Osteoblast (primary cell): ENCODE results near the gene PSMC3IP. TPM values are rescaled to one million over a fixed set of nuclear protein-coding genes. Genes with fewer than 3 reads are reported as not detected.
"Not testable (repeated sequence)": the region's sequence is repeated elsewhere in the genome, so short reads cannot be mapped to it uniquely, and the experiment has no call there.

ENCODE experiments used
- DNase-seq: peaks from one replicate; pipeline ENCODE4 v3.0.0; 2011; ENCODE audit warnings: low spot score, mixed read lengths; ENCODE audit not compliant: insufficient read length; ENCODE audit errors: missing footprints
- H2AFZ ChIP-seq: 2 replicates; pipeline ENCODE4 v1.6.0; 2011; ENCODE audit warnings: mild to moderate bottlenecking, low read length
- H3K27ac ChIP-seq: 2 replicates; pipeline ENCODE4 v1.5.1; 2011; ENCODE audit warnings: mild to moderate bottlenecking, low read depth, low read length, moderate library complexity
- H3K27me3 ChIP-seq: 2 replicates; pipeline ENCODE4 v1.6.0; 2012; ENCODE audit warnings: mild to moderate bottlenecking, control low read depth, inconsistent platforms, low read length, moderate library complexity; ENCODE audit not compliant: insufficient read depth
- H3K36me3 ChIP-seq: 2 replicates; pipeline ENCODE4 v1.5.1; 2011; ENCODE audit warnings: mild to moderate bottlenecking, low read length, control low read depth, moderate library complexity; ENCODE audit not compliant: insufficient read depth
- H3K4me1 ChIP-seq: 2 replicates; pipeline ENCODE4 v1.5.1; 2011; ENCODE audit warnings: mild to moderate bottlenecking, low read length, control low read depth, moderate library complexity; ENCODE audit not compliant: insufficient read depth
- H3K4me2 ChIP-seq: 2 replicates; pipeline ENCODE4 v1.6.0; 2011; ENCODE audit warnings: mild to moderate bottlenecking, low read length; ENCODE audit not compliant: insufficient read depth
- H3K4me3 ChIP-seq: fragments of 200-600 bp; sonication (generic); 3 replicates; pipeline ENCODE4 v1.5.1; 2012; ENCODE audit warnings: mild to moderate bottlenecking, low read length, inconsistent platforms; ENCODE audit not compliant: insufficient read depth
- H3K79me2 ChIP-seq: 2 replicates; pipeline ENCODE4 v1.6.0; 2012; ENCODE audit warnings: mild to moderate bottlenecking, low read length, control low read depth, inconsistent platforms; ENCODE audit not compliant: insufficient read depth
- H3K9me3 ChIP-seq: 2 replicates; pipeline ENCODE4 v1.5.1; 2011; ENCODE audit warnings: low read depth, low read length, control low read depth
- H4K20me1 ChIP-seq: 2 replicates; pipeline ENCODE4 v1.6.0; 2012; ENCODE audit warnings: mild to moderate bottlenecking, low read length, control low read depth; ENCODE audit not compliant: insufficient read depth
- total RNA-seq: library from RNA; depleted of rRNA; stranded (reverse); fragments of >200 nt; gene quantifications from 2 replicates; pipeline ENCODE4 v1.2.3, GENCODE V29; 2012
- TF ChIP-seq, protein P1 (sequence below): IDR thresholded peaks from 2 replicates; pipeline ENCODE4 v1.5.1; 2011; ENCODE audit warnings: mild to moderate bottlenecking, low read depth, low read length, moderate library complexity; ENCODE audit errors: extremely low read depth

PSMC3IP gene, protein sequence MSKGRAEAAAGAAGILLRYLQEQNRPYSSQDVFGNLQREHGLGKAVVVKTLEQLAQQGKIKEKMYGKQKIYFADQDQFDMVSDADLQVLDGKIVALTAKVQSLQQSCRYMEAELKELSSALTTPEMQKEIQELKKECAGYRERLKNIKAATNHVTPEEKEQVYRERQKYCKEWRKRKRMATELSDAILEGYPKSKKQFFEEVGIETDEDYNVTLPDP
- total RNA-seq, result 1.8 TPM in 2 replicates

DNA sequence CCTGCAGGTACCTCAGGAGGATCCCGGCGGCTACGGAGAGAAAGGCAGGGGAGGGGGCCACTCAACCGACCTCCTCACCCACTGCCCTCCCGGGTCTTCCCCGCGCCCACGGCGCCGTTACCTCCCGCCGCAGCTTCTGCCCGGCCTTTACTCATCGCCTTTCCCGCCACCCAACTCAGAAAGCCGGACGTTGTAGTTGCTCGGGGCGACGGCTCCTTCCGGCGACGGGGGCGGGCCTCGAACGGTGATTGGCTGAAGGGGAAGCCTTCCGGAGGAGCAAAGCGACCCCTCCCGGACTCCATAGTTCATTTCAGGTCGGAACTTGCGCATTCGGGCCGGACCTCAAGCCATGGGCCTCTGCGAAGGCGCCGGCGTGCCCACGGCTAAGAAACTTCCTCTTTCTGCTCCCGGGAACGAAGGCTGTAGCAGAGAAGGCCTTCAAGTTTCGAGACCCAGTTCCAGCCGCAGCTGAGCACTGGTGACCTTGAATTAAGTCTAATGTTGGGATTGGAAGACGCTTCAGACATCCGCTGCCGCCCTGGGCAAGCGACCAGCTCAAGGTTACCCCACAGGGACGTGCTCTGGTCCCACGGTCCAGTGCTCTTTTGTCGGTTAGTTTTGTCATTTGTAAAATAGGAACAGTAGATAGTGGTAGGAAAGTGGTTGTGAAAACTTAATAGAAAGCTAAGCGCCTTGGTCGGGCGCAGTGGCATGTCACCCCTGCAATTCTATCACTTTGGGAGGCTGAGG is at the start of gene PSMC3IP:
PSMC3IP (minus strand) TSS at position 198 of the 750 bp plus-strand sequence; CDS start at position 155, 43 bp downstream.
- H3K27ac ChIP-seq, result peak within 1 kb of the TSS; percentile 91
- TF ChIP-seq, protein P1, sequence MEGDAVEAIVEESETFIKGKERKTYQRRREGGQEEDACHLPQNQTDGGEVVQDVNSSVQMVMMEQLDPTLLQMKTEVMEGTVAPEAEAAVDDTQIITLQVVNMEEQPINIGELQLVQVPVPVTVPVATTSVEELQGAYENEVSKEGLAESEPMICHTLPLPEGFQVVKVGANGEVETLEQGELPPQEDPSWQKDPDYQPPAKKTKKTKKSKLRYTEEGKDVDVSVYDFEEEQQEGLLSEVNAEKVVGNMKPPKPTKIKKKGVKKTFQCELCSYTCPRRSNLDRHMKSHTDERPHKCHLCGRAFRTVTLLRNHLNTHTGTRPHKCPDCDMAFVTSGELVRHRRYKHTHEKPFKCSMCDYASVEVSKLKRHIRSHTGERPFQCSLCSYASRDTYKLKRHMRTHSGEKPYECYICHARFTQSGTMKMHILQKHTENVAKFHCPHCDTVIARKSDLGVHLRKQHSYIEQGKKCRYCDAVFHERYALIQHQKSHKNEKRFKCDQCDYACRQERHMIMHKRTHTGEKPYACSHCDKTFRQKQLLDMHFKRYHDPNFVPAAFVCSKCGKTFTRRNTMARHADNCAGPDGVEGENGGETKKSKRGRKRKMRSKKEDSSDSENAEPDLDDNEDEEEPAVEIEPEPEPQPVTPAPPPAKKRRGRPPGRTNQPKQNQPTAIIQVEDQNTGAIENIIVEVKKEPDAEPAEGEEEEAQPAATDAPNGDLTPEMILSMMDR, result peak; percentile 40
- no peaks in the 10 kb centered on the region for H3K9me3 ChIP-seq
- peak within 1 kb of the TSS; percentile 99 for H3K4me2 ChIP-seq
- peaks cover 5% of the 10 kb centered on the region for H4K20me1 ChIP-seq
- peak within 1 kb of the TSS; percentile 98 for H3K4me3 ChIP-seq
- H3K79me2 ChIP-seq, result peaks cover 38% of the 10 kb centered on the region
- DNase-seq, result peak; percentile 99
- peak within 1 kb of the TSS; percentile 96 for H2AFZ ChIP-seq
- H3K27me3 ChIP-seq, result no peaks in the 10 kb centered on the region
- peaks cover 54% of the 10 kb centered on the region for H3K36me3 ChIP-seq
- peaks cover 15% of the 10 kb centered on the region for H3K4me1 ChIP-seq

DNA sequence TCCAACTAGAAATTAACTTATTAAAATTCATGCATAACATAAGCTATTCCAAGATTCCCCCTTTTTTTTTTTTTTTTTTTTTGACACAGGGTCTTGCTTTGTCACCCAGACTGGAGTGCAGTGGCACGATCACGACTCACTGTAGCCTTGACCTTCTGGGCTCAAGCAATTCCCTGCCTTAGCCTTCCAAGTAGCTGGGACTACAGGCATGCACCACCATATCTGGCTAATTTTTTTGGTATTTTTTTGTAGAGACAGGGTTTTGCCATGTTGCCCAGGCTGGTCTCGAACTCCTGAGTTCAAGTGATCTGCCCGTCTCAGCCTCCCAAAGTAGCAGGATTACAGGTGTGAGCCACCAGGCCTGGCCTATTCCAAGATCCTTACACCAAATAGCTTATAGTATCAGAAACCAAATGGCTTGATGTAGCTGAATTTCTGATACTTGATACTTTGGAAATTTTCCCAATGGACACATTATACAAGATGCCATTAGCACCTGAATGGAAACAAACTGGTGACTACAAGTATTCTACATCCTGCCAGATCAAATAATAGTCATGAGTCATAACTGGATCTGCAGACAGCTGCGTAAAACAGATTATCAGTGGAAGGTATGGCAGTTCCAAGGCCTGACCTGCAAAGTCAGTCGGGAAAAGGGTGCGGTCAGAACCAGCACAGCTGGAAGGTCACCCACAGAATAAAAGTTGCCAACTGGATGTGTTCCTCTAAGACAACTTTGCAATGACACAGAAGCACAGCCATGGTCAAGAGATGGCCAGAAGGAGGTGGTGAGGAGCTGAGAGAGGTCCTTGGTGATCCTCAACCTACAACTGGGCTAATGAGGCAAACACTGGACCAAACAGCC is 46.4 kb upstream of the PSMC3IP start:
- H2AFZ ChIP-seq, result no peak overlapping the region
- H3K27ac ChIP-seq, result no peak overlapping the region
- no peak for DNase-seq
- no peaks in the 10 kb centered on the region for H4K20me1 ChIP-seq
- no peaks in the 10 kb centered on the region for H3K79me2 ChIP-seq
- TF ChIP-seq, protein P1, result no peak
- no peaks in the 10 kb centered on the region for H3K9me3 ChIP-seq
- H3K4me3 ChIP-seq, result no peak overlapping the region
- no peaks in the 10 kb centered on the region for H3K27me3 ChIP-seq
- no peaks in the 10 kb centered on the region for H3K4me1 ChIP-seq
- no peak overlapping the region for H3K4me2 ChIP-seq
- H3K36me3 ChIP-seq, result no peaks in the 10 kb centered on the region

DNA sequence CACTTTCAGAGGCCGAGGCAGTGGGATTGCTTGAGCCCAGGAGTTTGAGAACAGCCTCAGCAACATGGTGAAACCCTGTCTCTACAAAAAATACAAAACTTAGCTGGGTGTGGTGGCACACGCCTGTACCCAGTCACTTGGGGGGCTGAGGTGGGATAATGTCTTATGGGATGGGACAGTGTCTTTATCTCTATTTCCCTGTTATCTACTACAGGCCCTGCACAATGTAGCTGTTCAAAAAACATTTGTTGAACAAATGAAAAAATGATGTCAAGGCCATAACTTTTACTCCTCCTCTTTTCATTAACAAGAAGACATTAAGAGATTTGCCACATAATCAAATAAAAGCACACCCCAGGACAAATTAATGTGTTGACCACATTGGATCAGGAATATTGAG is 45.7 kb upstream of the PSMC3IP start:
- H3K4me1 ChIP-seq, result no peaks in the 10 kb centered on the region
- no peaks in the 10 kb centered on the region for H4K20me1 ChIP-seq
- TF ChIP-seq, protein P1, result no peak

DNA sequence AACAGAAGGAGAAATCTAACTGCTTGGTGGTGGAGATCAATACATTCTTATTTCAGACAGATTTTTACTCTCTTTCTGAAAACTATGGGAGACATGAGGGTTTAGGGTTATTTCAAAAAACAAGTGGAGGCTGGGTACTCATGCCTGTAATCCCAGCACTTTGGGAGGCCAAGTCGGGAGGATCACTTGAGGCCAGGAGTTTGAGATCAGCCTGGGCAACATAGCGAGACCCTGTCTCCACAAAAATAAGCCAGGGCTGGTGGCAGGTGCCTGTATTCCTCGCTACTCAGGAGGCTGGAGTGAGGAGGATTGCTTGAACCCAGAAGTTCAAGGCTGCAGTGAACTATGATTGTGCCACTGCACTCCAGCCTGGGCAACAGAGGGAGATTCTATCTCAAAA is 44.5 kb upstream of the PSMC3IP start:
- not testable (repeated sequence) for H3K9me3 ChIP-seq, H3K4me3 ChIP-seq, H3K27me3 ChIP-seq, H3K27ac ChIP-seq, H3K4me1 ChIP-seq, H3K4me2 ChIP-seq, H3K36me3 ChIP-seq, H2AFZ ChIP-seq, H4K20me1 ChIP-seq, H3K79me2 ChIP-seq
- peak; percentile 26 for DNase-seq

More for the DNA sequence above, 45.7 kb upstream of the PSMC3IP start:
- Histone ChIP-seq H3K27me3 (no peaks in the 10 kb centered on the region), H3K27ac (no peak overlapping the region), H3K4me3 (no peak overlapping the region), H3K79me2 (no peaks in the 10 kb centered on the region), H3K9me3 (no peaks in the 10 kb centered on the region), H3K4me2 (no peak overlapping the region), H2AFZ (no peak overlapping the region), H3K36me3 (no peaks in the 10 kb centered on the region)
- no peak for DNase-seq
